ENCODE results near the gene C1QB. TPM values are rescaled to one million over a fixed set of nuclear protein-coding genes. Genes with fewer than 3 reads are reported as not detected.

C1QB gene
- total RNA-seq, 1 donor from 2014 or later = not detected

GRCh38 chr1:22709891-22710700 is 57.1 kb downstream of the C1QB start:
- TF ChIP-seq, protein P1, sequence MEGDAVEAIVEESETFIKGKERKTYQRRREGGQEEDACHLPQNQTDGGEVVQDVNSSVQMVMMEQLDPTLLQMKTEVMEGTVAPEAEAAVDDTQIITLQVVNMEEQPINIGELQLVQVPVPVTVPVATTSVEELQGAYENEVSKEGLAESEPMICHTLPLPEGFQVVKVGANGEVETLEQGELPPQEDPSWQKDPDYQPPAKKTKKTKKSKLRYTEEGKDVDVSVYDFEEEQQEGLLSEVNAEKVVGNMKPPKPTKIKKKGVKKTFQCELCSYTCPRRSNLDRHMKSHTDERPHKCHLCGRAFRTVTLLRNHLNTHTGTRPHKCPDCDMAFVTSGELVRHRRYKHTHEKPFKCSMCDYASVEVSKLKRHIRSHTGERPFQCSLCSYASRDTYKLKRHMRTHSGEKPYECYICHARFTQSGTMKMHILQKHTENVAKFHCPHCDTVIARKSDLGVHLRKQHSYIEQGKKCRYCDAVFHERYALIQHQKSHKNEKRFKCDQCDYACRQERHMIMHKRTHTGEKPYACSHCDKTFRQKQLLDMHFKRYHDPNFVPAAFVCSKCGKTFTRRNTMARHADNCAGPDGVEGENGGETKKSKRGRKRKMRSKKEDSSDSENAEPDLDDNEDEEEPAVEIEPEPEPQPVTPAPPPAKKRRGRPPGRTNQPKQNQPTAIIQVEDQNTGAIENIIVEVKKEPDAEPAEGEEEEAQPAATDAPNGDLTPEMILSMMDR (conservative IDR thresholded peaks at IDR 0.05; ENCODE audit: low read depth, low read length) = no peak
- DNase-seq (ENCODE audit: low read depth) = no peak
- H3K4me3 ChIP-seq (ENCODE audit: low read depth, low read length) = peak overlapping the region; percentile 64

GRCh38 chr1:22710701-22711049 is 57.6 kb downstream of the C1QB start, which contains the start of gene EPHB2:
TSS of gene EPHB2 (plus strand) at chr1:22710839. CDS start at chr1:22710983, 144 bp downstream.
- peak within 1 kb of the TSS; percentile 64 for H3K4me3 ChIP-seq (ENCODE audit: low read depth, low read length)
- no peak for DNase-seq (ENCODE audit: low read depth)
- TF ChIP-seq, protein P1 (conservative IDR thresholded peaks at IDR 0.05; ENCODE audit: low read depth, low read length) = no peak

DNA sequence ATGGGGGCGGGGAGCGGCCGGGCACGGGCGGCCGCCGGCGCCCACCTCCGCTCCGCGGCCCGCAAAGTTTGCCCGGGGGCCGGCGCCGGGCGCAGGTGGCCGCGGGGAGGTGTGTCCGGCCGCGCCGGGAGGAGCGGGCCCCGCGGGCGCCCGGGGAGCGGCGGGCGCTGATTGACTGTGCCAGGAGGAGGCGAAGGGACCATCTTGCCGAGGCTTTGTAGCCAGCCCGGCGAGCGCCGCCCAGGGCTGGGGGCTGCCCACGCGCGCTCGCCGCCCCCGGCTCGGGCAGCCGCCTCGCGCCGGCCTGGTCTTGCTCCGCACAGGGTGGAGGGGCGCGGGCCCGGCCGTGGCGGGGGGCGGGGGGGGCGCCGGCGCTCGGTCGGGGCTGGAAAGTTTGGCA is 58.0 kb downstream of the C1QB start:
- no peak for DNase-seq (ENCODE audit: low read depth)

More for the DNA sequence above, 58.0 kb downstream of the C1QB start:
- TF ChIP-seq, protein P1 (conservative IDR thresholded peaks at IDR 0.05; ENCODE audit: low read depth, low read length) = no peak
- peak overlapping the region; percentile 64 for H3K4me3 ChIP-seq (ENCODE audit: low read depth, low read length)

Other genes with a start within 250 kb of the C1QB start
- gene ZBTB40, start 201.4 kb upstream of the C1QB start, total RNA-seq = 6.9 and 9.8 TPM in 2 replicates
- under 0.01 TPM in 1 of 2 replicates, not detected in the other for gene EPHA8, start 89.7 kb upstream of the C1QB start, total RNA-seq
- not detected in 2 replicates for gene C1QA, start 16.6 kb upstream of the C1QB start, total RNA-seq
- not detected in 2 replicates for gene C1QC, start 9.6 kb upstream of the C1QB start, total RNA-seq
- 47.8 and 93.6 TPM in 2 replicates for gene EPHB2, start 57.6 kb downstream of the C1QB start, total RNA-seq